OCI-LY1 (cell line): ENCODE results near the gene ORC1.

Experiments used
- H2AFZ ChIP-seq: fragments of 200-600 bp; sonication (generic), shearing (Covaris generic); 2 replicates; pipeline ENCODE4 v1.6.0; 2014; ENCODE audit warnings: antibody characterized with exemption, mild to moderate bottlenecking, low read length
- H3F3A ChIP-seq: fragments of 200-600 bp; sonication (generic), shearing (Covaris generic); 2 replicates; pipeline ENCODE4 v1.6.0; 2014; ENCODE audit warnings: mild to moderate bottlenecking, antibody characterized with exemption, low read length, moderate library complexity; ENCODE audit not compliant: insufficient read depth
- H3K27ac ChIP-seq: fragments of 200-600 bp; sonication (generic); 2 replicates; pipeline ENCODE4 v1.5.1; 2014; ENCODE audit warnings: low read length, mixed run types, mild to moderate bottlenecking, low read depth; ENCODE audit not compliant: poor library complexity, severe bottlenecking
- H3K27me3 ChIP-seq: fragments of 200-600 bp; sonication (generic); 2 replicates; pipeline ENCODE4 v1.6.0; 2014; ENCODE audit warnings: antibody characterized with exemption, mild to moderate bottlenecking, low read length, moderate library complexity; ENCODE audit not compliant: insufficient read depth
- H3K36me3 ChIP-seq: fragments of 200-600 bp; sonication (generic); 2 replicates; pipeline ENCODE4 v1.6.1; 2014; ENCODE audit warnings: mild to moderate bottlenecking, antibody characterized with exemption, low read length, moderate library complexity, mixed read lengths; ENCODE audit not compliant: insufficient read depth
- H3K4me1 ChIP-seq: fragments of 200-600 bp; sonication (generic); 2 replicates; pipeline ENCODE4 v1.5.1; 2014; ENCODE audit warnings: mild to moderate bottlenecking, low read length, moderate library complexity; ENCODE audit not compliant: insufficient read depth, severe bottlenecking
- H3K4me2 ChIP-seq: fragments of 200-600 bp; sonication (generic), shearing (Covaris generic); 2 replicates; pipeline ENCODE4 v1.6.1; 2014; ENCODE audit warnings: low read length
- H3K4me3 ChIP-seq: fragments of 200-600 bp; sonication (generic); 2 replicates; pipeline ENCODE4 v1.5.1; 2014; ENCODE audit warnings: low read length, low read depth, mild to moderate bottlenecking, mixed read lengths; ENCODE audit not compliant: poor library complexity, severe bottlenecking
- H3K79me2 ChIP-seq: fragments of 200-600 bp; shearing (Covaris generic); 2 replicates; pipeline ENCODE4 v1.6.1; 2016; ENCODE audit warnings: mixed run types, low read length, mixed read lengths; ENCODE audit not compliant: insufficient read depth
- H3K9ac ChIP-seq: fragments of 200-600 bp; sonication (generic), shearing (Covaris generic); 2 replicates; pipeline ENCODE4 v1.6.1; 2014; ENCODE audit warnings: mild to moderate bottlenecking, low read length, mixed read lengths
- H3K9me2 ChIP-seq: fragments of 200-600 bp; sonication (generic), shearing (Covaris generic); 2 replicates; pipeline ENCODE4 v1.6.1; 2014; ENCODE audit warnings: low read depth, mild to moderate bottlenecking, low read length, mixed read lengths
- H3K9me3 ChIP-seq: fragments of 200-600 bp; shearing (Covaris generic); 2 replicates; pipeline ENCODE4 v1.6.1; 2014; ENCODE audit warnings: low read length, mixed read lengths
- H4K20me1 ChIP-seq: fragments of 200-600 bp; sonication (generic), shearing (Covaris generic); 2 replicates; pipeline ENCODE4 v1.6.0; 2016; ENCODE audit warnings: mild to moderate bottlenecking, low read length; ENCODE audit not compliant: insufficient read depth
- EZH2 ChIP-seq: fragments of 200-600 bp; sonication (generic), shearing (Covaris generic); IDR thresholded peaks from 2 replicates; pipeline ENCODE4 v1.8.0; 2017; ENCODE audit warnings: borderline replicate concordance, mixed run types, mild to moderate bottlenecking, antibody characterized with exemption, low read length, moderate library complexity, mixed read lengths
- TF ChIP-seq, protein P1 (sequence below): fragments of 200-600 bp; sonication (generic), shearing (Covaris generic); IDR thresholded peaks from 2 replicates; pipeline ENCODE4 v1.5.1; 2017; ENCODE audit warnings: mild to moderate bottlenecking, antibody characterized with exemption, low read length, moderate library complexity, mixed read lengths

The ORC1 gene

GRCh38 chr1:52432807-52433206, 28.6 kb upstream of the ORC1 start:
- Histone ChIP-seq H3K9ac (no peak overlapping the region), H3K27me3 (no peaks in the 10 kb centered on the region), H4K20me1 (no peaks in the 10 kb centered on the region), H2AFZ (no peak overlapping the region), H3K4me3 (no peak overlapping the region), H3K27ac (no peak overlapping the region), H3K9me3 (no peaks in the 10 kb centered on the region), H3K4me2 (no peak overlapping the region), H3K9me2 (no peaks in the 10 kb centered on the region), H3F3A (no peaks in the 10 kb centered on the region), H3K79me2 (no peaks in the 10 kb centered on the region), H3K4me1 (no peaks in the 10 kb centered on the region), H3K36me3 (peaks cover 41% of the 10 kb centered on the region)
- no peak for TF ChIP-seq EZH2
- TF ChIP-seq, protein P1, sequence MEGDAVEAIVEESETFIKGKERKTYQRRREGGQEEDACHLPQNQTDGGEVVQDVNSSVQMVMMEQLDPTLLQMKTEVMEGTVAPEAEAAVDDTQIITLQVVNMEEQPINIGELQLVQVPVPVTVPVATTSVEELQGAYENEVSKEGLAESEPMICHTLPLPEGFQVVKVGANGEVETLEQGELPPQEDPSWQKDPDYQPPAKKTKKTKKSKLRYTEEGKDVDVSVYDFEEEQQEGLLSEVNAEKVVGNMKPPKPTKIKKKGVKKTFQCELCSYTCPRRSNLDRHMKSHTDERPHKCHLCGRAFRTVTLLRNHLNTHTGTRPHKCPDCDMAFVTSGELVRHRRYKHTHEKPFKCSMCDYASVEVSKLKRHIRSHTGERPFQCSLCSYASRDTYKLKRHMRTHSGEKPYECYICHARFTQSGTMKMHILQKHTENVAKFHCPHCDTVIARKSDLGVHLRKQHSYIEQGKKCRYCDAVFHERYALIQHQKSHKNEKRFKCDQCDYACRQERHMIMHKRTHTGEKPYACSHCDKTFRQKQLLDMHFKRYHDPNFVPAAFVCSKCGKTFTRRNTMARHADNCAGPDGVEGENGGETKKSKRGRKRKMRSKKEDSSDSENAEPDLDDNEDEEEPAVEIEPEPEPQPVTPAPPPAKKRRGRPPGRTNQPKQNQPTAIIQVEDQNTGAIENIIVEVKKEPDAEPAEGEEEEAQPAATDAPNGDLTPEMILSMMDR, result no peak

GRCh38 chr1:52427152-52427551, 22.9 kb upstream of the ORC1 start:
- TF ChIP-seq, protein P1, result no peak
- no peak for TF ChIP-seq EZH2
- no peaks in the 10 kb centered on the region for H3K79me2 ChIP-seq
- no peak overlapping the region for H2AFZ ChIP-seq
- no peak overlapping the region for H3K27ac ChIP-seq
- no peaks in the 10 kb centered on the region; the same call in 1 of the 2 replicates for H3F3A ChIP-seq
- no peaks in the 10 kb centered on the region for H3K27me3 ChIP-seq
- H3K9me3 ChIP-seq, result no peaks in the 10 kb centered on the region
- no peak overlapping the region for H3K9ac ChIP-seq
- H3K9me2 ChIP-seq, result no peaks in the 10 kb centered on the region
- no peak overlapping the region for H3K4me2 ChIP-seq
- peaks cover 34% of the 10 kb centered on the region for H3K36me3 ChIP-seq
- H3K4me3 ChIP-seq, result no peak overlapping the region
- H3K4me1 ChIP-seq, result no peaks in the 10 kb centered on the region
- no peaks in the 10 kb centered on the region for H4K20me1 ChIP-seq

GRCh38 chr1:52426371-52426770, 22.1 kb upstream of the ORC1 start:
- Histone ChIP-seq H3K27ac (no peak overlapping the region), H3K9ac (no peak overlapping the region), H3K9me2 (no peaks in the 10 kb centered on the region), H3K79me2 (no peaks in the 10 kb centered on the region), H3K4me3 (no peak overlapping the region), H2AFZ (no peak overlapping the region), H3K4me2 (no peak overlapping the region), H3K36me3 (peaks cover 36% of the 10 kb centered on the region), H3K27me3 (no peaks in the 10 kb centered on the region), H3K4me1 (no peaks in the 10 kb centered on the region), H3F3A (no peaks in the 10 kb centered on the region; the same call in 1 of the 2 replicates), H3K9me3 (no peaks in the 10 kb centered on the region), H4K20me1 (no peaks in the 10 kb centered on the region)
- TF ChIP-seq EZH2, result no peak
- TF ChIP-seq, protein P1, result no peak
